ENCODE data around the gene CINP. TPM values are rescaled to one million over a fixed set of nuclear protein-coding genes. Genes with fewer than 3 reads are reported as not detected.

The CINP gene
- total and polyA plus RNA-seq, 2 of the 13 experiments (the other 11 are each of a cell fraction or from before 2014, with no cell fraction given), result 32.8 to 42.8 TPM

DNA sequence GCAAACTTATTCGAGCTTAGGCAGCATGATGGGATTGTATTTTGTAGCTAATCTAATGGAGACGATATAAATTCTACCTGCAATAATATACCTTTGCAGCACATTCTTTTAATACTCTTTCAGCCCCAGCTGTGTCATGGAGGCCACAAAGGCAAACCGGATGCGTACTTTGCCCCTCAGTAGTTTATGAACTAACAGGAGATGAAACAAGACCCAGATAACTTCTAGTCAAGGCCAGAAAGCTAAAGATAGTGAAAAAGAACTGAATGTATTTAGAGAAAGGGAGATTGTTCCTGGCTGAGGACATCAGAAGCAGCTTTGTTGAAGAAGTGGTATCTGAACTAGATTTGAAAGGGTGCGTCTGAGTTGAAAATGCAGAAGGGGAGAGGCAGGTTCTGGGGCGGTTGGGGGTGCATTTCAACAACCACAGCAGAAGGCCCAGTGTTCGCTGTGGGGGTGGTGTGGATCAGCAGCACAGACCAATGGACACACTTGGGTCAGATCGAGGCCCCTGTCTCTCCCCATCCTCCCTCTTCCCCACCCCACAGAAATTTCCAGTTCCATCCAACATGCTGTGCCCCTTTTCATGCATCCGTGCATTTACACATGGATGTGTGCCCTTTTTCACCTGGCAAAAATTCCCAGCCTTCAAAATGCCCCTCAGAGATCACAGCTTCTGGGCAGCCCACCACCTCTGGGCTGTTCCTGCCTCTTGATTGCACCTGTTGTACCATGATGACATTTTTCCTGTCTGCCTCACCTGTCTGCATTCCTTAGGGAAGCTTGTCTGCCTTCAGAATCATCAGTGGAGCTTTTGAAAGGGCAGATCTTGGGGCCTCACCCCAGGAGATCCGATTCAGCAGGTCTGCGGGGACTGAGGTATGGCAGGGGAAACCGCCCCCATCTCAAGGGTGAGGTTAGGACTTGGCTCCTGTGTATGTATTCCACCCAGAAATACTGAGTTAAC lies 41.0 kb downstream of the CINP start (continued):
- TF ChIP-seq, protein P1, sequence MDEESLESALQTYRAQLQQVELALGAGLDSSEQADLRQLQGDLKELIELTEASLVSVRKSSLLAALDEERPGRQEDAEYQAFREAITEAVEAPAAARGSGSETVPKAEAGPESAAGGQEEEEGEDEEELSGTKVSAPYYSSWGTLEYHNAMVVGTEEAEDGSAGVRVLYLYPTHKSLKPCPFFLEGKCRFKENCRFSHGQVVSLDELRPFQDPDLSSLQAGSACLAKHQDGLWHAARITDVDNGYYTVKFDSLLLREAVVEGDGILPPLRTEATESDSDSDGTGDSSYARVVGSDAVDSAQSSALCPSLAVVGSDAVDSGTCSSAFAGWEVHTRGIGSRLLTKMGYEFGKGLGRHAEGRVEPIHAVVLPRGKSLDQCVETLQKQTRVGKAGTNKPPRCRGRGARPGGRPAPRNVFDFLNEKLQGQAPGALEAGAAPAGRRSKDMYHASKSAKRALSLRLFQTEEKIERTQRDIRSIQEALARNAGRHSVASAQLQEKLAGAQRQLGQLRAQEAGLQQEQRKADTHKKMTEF (CRISPR knock-in tag; IDR thresholded peaks at IDR 0.05), result peak; percentile 56
- TF ChIP-seq SIN3B (IDR thresholded peaks at IDR 0.05; ENCODE audit: low read length), result no peak
- TF ChIP-seq CBFB (CRISPR knock-in tag; IDR thresholded peaks at IDR 0.05), result no peak
- TF ChIP-seq, protein P2, sequence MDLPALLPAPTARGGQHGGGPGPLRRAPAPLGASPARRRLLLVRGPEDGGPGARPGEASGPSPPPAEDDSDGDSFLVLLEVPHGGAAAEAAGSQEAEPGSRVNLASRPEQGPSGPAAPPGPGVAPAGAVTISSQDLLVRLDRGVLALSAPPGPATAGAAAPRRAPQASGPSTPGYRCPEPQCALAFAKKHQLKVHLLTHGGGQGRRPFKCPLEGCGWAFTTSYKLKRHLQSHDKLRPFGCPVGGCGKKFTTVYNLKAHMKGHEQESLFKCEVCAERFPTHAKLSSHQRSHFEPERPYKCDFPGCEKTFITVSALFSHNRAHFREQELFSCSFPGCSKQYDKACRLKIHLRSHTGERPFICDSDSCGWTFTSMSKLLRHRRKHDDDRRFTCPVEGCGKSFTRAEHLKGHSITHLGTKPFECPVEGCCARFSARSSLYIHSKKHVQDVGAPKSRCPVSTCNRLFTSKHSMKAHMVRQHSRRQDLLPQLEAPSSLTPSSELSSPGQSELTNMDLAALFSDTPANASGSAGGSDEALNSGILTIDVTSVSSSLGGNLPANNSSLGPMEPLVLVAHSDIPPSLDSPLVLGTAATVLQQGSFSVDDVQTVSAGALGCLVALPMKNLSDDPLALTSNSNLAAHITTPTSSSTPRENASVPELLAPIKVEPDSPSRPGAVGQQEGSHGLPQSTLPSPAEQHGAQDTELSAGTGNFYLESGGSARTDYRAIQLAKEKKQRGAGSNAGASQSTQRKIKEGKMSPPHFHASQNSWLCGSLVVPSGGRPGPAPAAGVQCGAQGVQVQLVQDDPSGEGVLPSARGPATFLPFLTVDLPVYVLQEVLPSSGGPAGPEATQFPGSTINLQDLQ (CRISPR knock-in tag; IDR thresholded peaks at IDR 0.05), result no peak
- TF ChIP-seq BRD4 (CRISPR knock-in tag; IDR thresholded peaks at IDR 0.05), result peak; percentile 18; the same call in 1 of the 2 replicates
- TF ChIP-seq, protein P3, sequence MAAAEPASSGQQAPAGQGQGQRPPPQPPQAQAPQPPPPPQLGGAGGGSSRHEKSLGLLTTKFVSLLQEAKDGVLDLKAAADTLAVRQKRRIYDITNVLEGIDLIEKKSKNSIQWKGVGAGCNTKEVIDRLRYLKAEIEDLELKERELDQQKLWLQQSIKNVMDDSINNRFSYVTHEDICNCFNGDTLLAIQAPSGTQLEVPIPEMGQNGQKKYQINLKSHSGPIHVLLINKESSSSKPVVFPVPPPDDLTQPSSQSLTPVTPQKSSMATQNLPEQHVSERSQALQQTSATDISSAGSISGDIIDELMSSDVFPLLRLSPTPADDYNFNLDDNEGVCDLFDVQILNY (CRISPR knock-in tag; conservative IDR thresholded peaks at IDR 0.05), result no peak
- TF ChIP-seq, protein P4, sequence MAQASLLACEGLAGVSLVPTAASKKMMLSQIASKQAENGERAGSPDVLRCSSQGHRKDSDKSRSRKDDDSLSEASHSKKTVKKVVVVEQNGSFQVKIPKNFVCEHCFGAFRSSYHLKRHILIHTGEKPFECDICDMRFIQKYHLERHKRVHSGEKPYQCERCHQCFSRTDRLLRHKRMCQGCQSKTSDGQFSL (CRISPR knock-in tag; IDR thresholded peaks at IDR 0.05), result peak; percentile 96
- TF ChIP-seq ZNF660 (CRISPR knock-in tag; IDR thresholded peaks at IDR 0.05; ENCODE audit: borderline replicate concordance, low read depth), result no peak
- TF ChIP-seq, protein P5, sequence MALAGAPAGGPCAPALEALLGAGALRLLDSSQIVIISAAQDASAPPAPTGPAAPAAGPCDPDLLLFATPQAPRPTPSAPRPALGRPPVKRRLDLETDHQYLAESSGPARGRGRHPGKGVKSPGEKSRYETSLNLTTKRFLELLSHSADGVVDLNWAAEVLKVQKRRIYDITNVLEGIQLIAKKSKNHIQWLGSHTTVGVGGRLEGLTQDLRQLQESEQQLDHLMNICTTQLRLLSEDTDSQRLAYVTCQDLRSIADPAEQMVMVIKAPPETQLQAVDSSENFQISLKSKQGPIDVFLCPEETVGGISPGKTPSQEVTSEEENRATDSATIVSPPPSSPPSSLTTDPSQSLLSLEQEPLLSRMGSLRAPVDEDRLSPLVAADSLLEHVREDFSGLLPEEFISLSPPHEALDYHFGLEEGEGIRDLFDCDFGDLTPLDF (CRISPR knock-in tag; IDR thresholded peaks at IDR 0.05), result no peak
- TF ChIP-seq NFIC (IDR thresholded peaks at IDR 0.05; ENCODE audit: low read length), result peak; percentile 66
- TF ChIP-seq ZNF547 (CRISPR knock-in tag; IDR thresholded peaks at IDR 0.05), result no peak
- TF ChIP-seq ZNF644 (CRISPR knock-in tag; IDR thresholded peaks at IDR 0.05; ENCODE audit: low read depth), result peak; percentile 61; the same call in 1 of the 2 replicates
- no peak for TF ChIP-seq SOX6 (IDR thresholded peaks at IDR 0.05)
- TF ChIP-seq SOX6 (CRISPR knock-in tag; IDR thresholded peaks at IDR 0.05), result peak; percentile 81
- no peak for TF ChIP-seq NBN (conservative IDR thresholded peaks at IDR 0.05)
- TF ChIP-seq JARID2 (CRISPR knock-in tag; IDR thresholded peaks at IDR 0.05; ENCODE audit: insufficient replicate concordance), result no peak
- no peak for TF ChIP-seq ATM (IDR thresholded peaks at IDR 0.05; ENCODE audit: borderline replicate concordance)
- TF ChIP-seq, protein P6, sequence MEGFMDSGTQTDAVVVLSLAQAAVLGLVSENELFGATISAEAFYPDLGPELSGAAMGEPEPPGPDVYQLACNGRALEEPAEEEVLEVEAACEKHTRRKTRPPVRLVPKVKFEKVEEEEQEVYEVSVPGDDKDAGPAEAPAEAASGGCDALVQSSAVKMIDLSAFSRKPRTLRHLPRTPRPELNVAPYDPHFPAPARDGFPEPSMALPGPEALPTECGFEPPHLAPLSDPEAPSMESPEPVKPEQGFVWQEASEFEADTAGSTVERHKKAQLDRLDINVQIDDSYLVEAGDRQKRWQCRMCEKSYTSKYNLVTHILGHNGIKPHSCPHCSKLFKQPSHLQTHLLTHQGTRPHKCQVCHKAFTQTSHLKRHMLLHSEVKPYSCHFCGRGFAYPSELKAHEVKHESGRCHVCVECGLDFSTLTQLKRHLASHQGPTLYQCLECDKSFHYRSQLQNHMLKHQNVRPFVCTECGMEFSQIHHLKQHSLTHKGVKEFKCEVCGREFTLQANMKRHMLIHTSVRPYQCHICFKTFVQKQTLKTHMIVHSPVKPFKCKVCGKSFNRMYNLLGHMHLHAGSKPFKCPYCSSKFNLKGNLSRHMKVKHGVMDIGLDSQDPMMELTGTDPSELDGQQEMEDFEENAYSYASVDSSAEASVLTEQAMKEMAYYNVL (CRISPR knock-in tag; IDR thresholded peaks at IDR 0.05; ENCODE audit: borderline replicate concordance), result peak; percentile 98
- TF ChIP-seq CREM (IDR thresholded peaks at IDR 0.05), result peak; percentile 76
- no peak for TF ChIP-seq CREM (CRISPR knock-in tag; IDR thresholded peaks at IDR 0.05)
- peak; percentile 61 for TF ChIP-seq PITX1 (CRISPR knock-in tag; IDR thresholded peaks at IDR 0.05)
- peak; percentile 37; the same call in 1 of the 2 replicates for TF ChIP-seq TBX2 (CRISPR knock-in tag; IDR thresholded peaks at IDR 0.05; ENCODE audit: borderline replicate concordance)
